ENCODE data around the gene MOK. TPM values are rescaled to one million over a fixed set of nuclear protein-coding genes. Genes with fewer than 3 reads are reported as not detected.
"Not testable (repeated sequence)": the region's sequence is repeated elsewhere in the genome, so short reads cannot be mapped to it uniquely, and the experiment has no call there.

Gene MOK
- polyA plus RNA-seq, 3 donors: 24.3 to 24.8 (median 24.6) TPM

GRCh38 chr14:102323102-102323501, 18.1 kb upstream of the MOK start:
- no peak for DNase-seq (ENCODE audit: low read depth in 3 of 3, low spot score in 2 of 3)

GRCh38 chr14:102321456-102322422, 16.8 kb upstream of the MOK start:
- no peak for DNase-seq (ENCODE audit: low read depth in 3 of 3, low spot score in 2 of 3)

GRCh38 chr14:102320671-102321455, 15.9 kb upstream of the MOK start:
- DNase-seq (ENCODE audit: low read depth in 3 of 3, low spot score in 2 of 3): no peak

GRCh38 chr14:102320033-102320660, 15.2 kb upstream of the MOK start:
- DNase-seq (ENCODE audit: low read depth in 3 of 3, low spot score in 2 of 3): no peak

- peak; percentile 78 to 84 (median 80) for DNase-seq (ENCODE audit: low read depth in 3 of 3, low spot score in 2 of 3)
These were observed 14.5 kb upstream of the MOK start, which contains the start of gene ZNF839 for GRCh38 chr14:102319351-102320032. Gene ZNF839 (plus strand): TSS chr14:102319746. CDS start chr14:102319766, 20 bp downstream.

GRCh38 chr14:102318781-102319276, 13.9 kb upstream of the MOK start:
- DNase-seq (ENCODE audit: low read depth in 3 of 3, low spot score in 2 of 3): no peak

- no peak for DNase-seq (ENCODE audit: low read depth in 3 of 3, low spot score in 2 of 3)
These were observed 12.7 kb upstream of the MOK start for GRCh38 chr14:102317564-102318248.

- peak; percentile 82 to 88 (median 84) for DNase-seq (ENCODE audit: low read depth in 3 of 3, low spot score in 2 of 3)
These were observed 12.0 kb upstream of the MOK start for GRCh38 chr14:102316743-102317563.

- no peak for DNase-seq (ENCODE audit: low read depth in 3 of 3, low spot score in 2 of 3)
These were observed 11.4 kb upstream of the MOK start for GRCh38 chr14:102316338-102316742.

GRCh38 chr14:102315121-102315520, 10.2 kb upstream of the MOK start:
- no peak for DNase-seq (ENCODE audit: low read depth in 3 of 3, low spot score in 2 of 3)

GRCh38 chr14:102314242-102315011, 9.5 kb upstream of the MOK start:
- DNase-seq (ENCODE audit: low read depth in 3 of 3, low spot score in 2 of 3): peak in 2 of 3 donors; percentile 73 to 79

- no peak for DNase-seq (ENCODE audit: low read depth in 3 of 3, low spot score in 2 of 3)
These were observed 1.3 kb downstream of the MOK start for GRCh38 chr14:102303664-102304063.

GRCh38 chr14:102298303-102299070, 6.5 kb downstream of the MOK start:
- DNase-seq (ENCODE audit: low read depth in 3 of 3, low spot score in 2 of 3): not testable (repeated sequence)

GRCh38 chr14:102297436-102298170, 7.4 kb downstream of the MOK start:
- DNase-seq (ENCODE audit: low read depth in 3 of 3, low spot score in 2 of 3): no peak

- no peak for DNase-seq (ENCODE audit: low read depth in 3 of 3, low spot score in 2 of 3)
These were observed 9.7 kb downstream of the MOK start for GRCh38 chr14:102295270-102295669.

- DNase-seq (ENCODE audit: low read depth in 3 of 3, low spot score in 2 of 3): no peak
These were observed 11.2 kb downstream of the MOK start for GRCh38 chr14:102293781-102294180.

Data from right renal cortex interstitium (tissue), 3 donors.